GM21717 (cell line): ENCODE measurements around the gene HMBS.
A peak's percentile ranks its signal among the peaks of the same experiment; 100 is the strongest.
"Not testable (repeated sequence)": the region's sequence is repeated elsewhere in the genome, so short reads cannot be mapped to it uniquely, and the experiment has no call there.

ENCODE experiments used
- ATAC-seq: cut with Tn5 transposase; IDR thresholded peaks from one replicate; pipeline ENCODE4 v1.9.1; 2021; ENCODE audit warnings: mild to moderate bottlenecking, moderate library complexity; ENCODE audit not compliant: unreplicated experiment

Gene HMBS

DNA sequence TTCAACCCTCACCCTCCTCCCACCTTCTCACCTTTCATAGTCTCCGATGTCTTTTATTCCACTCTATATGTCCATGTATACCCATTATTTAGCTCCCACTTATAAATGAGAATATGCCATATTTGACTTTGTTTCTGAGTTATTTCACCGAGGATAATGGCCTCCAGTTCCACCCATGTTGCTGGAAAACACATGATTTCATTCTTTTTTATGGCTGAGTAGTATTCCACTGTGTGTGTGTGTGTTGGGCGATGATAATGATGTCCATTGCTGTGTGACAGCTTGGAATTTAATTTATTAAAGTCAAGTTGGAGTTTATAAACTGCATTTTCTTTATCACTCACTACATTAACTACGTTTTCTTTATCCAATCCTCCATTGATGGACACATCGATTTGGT is 33.5 kb downstream of the HMBS start:
- ATAC-seq: no peak

- no peak for ATAC-seq
Measured at GRCh38 chr11:119118946-119119345, 34.3 kb downstream of the HMBS start.

DNA sequence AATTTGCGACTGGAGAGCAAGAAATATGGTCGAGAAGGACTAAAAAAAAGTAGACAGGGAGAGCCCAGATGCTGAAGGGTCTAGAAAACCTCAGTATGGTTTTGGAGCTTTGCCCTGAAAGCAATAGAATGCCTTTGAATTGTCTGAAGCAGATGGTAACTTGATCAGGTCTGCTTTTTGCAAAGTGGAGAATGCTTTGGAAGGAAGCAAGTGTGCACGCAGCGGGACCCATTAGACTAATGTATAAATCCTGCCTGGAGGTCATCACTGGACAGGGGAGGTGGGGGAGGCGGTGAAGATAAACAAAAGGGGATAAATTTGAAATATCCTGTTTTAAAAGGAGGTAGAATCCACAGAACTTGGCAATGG is 35.9 kb downstream of the HMBS start:
- ATAC-seq: no peak

DNA sequence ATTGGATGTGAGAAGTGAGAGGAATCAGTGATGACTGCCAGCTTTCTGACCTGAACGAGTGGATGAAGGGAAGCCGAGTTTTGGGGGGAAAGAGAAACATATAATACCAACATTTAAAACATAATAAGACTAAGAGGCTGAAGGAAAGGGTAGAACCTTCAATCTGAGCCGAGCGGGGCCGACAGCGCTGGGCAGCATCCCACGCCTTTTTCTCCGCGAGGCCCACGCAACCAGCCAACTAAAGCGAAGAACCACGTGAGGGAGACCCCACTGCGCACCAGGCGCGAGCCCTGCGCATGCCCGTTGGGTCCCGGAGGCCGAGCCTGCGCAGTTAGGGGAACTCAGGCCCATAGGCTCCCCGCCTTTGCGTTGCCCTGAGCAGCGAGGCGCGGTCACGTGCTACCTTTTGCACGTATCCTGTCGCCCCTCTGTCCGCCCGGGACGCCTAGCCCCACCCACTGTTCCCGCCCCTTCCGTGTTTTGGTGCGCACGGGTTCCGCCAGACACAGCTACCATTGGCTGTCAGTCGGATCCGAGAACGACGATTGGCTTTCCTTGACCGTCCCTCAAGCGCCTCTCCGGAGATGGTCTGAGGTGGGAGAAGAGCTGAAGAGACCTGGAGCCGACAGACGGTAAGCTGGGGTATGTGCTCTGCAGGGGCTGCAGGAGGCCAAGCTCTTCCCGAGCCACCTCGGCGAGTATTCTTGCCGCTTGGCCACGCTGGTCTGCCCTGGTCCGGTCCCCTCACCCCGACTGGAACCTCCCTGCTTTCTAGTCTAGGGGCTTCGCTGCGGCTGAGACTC is 36.5 kb downstream of the HMBS start, which contains the start of gene HINFP:
TSS of gene HINFP (plus strand) at position 573 of the 803 bp plus-strand sequence. CDS start 5,365 bp downstream, outside the sequence.
- peak; percentile 90 for ATAC-seq

GRCh38 chr11:119121811-119122124 is 37.1 kb downstream of the HMBS start:
- no peak for ATAC-seq

DNA sequence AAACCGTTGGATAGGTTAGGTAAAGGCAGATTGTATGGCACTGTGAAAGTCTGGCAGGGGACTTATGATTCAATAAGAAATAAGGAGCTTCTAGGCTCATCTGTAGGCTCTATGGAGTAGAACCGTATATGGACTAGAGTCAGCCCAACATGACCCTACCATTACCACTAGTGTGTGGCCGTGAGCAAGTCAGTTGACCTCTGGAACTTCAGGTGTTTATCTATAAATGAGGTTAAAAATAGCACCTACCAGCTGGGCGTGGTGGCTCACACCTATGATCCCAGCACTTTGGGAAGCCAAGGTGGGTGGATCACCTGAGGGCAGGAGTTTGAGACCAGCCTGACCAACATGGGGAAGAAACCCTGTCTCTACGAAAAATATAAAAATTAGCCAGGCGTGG is 41.1 kb downstream of the HMBS start:
- no peak for ATAC-seq

GRCh38 chr11:119126675-119127268 is 42.1 kb downstream of the HMBS start:
- ATAC-seq: no peak

- no peak for ATAC-seq
Measured at GRCh38 chr11:119130662-119131061, 46.0 kb downstream of the HMBS start.

DNA sequence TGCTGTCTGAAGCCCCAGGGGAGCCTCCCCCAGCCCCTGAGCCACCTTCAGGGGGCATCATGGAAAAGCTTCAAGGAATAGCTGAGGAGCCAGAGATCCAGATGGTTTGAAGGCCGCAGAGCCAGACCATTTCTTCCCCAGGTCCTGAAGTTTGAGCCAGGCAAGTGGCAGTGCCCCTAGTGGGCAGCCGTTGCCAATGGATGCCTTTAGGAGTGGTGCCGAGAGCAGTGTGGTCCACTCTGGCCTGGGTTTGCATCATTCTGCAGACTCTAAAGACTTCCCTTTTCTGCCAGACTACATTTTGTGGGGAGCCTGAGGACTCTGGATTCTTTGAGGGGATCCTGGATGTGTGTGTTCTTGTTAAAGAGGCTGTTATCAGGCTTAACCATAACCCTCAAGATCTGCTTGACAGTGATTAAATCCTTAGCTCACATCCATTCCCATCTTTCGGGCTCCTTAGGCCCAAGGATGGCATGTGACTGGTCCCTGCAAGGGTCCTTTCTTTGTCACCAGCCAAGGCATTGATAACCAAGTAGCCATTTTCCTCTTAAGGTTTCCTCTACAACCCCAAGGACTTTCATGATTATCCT is 49.8 kb downstream of the HMBS start:
- ATAC-seq: no peak

DNA sequence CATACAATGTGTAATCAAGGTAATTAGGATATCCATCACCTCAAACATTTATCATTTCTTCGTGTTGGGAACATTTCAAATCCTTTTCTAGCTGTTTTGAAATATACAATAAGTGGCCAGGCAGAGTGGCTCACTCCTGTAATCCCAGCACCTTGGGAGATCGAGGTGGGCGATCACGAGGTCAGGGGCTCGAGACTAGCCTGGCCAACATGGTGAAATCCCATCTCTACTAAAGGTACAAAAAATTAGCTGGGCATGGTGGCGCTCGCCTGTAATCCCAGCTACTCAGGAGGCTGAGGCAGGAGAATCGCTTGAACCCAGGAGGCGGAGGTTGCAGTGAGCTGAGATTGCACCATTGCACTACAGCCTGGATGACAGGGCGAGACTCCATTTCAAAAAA is 54.6 kb downstream of the HMBS start:
- ATAC-seq: not testable (repeated sequence)
